Sigmoid colon (tissue), 7 donors: ENCODE data around the gene LEMD3. TPM values are rescaled to one million over a fixed set of nuclear protein-coding genes. Genes with fewer than 3 reads are reported as not detected.

ENCODE experiments used
- DNase-seq: peaks from one replicate; pipeline ENCODE4 v3.0.0-alpha.2; 2019
- H3K27ac ChIP-seq, 4 donors: fragments of 200-600 bp; sonication (generic); one replicate each; pipeline ENCODE4 v1.5.1; 2016 to 2019; ENCODE audit warnings: mild to moderate bottlenecking in 1 of 4
- H3K27me3 ChIP-seq, 3 donors: fragments of 200-600 bp; sonication (generic); one replicate each; pipeline ENCODE4 v1.5.1; 2019; ENCODE audit warnings: mild to moderate bottlenecking in 1 of 3
- H3K36me3 ChIP-seq, 4 donors: fragments of 200-600 bp; sonication (generic); one replicate each; pipeline ENCODE4 v1.5.1; 2016 to 2019
- H3K4me1 ChIP-seq, 4 donors: fragments of 200-600 bp; sonication (generic); one replicate each; pipeline ENCODE4 v1.5.1; 2017 to 2019
- H3K4me3 ChIP-seq, 4 donors: fragments of 200-600 bp; sonication (generic); one replicate each; pipeline ENCODE4 v1.5.1; 2017 to 2019; ENCODE audit warnings: mild to moderate bottlenecking in 2 of 4, moderate library complexity in 1 of 4
- H3K9me3 ChIP-seq, 4 donors: fragments of 200-600 bp in 3 of 4; sonication (generic) in 3 of 4; one replicate each; pipeline versions ENCODE4 v1.5.1 to v1.6.1; 2013 to 2019
- EP300 ChIP-seq, 4 donors: sonication (generic); formaldehyde crosslinking; IDR thresholded peaks; one replicate each; pipeline ENCODE4 v1.6.1; 2017; ENCODE audit warnings: antibody characterized with exemption in 4 of 4
- POLR2A ChIP-seq, 2 donors: fragments of 450-650 bp; IDR thresholded peaks; one replicate each; pipeline ENCODE4 v1.6.1; 2016; ENCODE audit warnings: antibody characterized with exemption in 2 of 2, mild to moderate bottlenecking in 2 of 2, moderate library complexity in 2 of 2
- POLR2AphosphoS5 ChIP-seq, 4 donors: sonication (generic); formaldehyde crosslinking; IDR thresholded peaks; one replicate each; pipeline ENCODE4 v1.6.1; 2017; ENCODE audit warnings: antibody characterized with exemption in 4 of 4
- WGBS, 2 donors: extraction: QIAGEN DNeasy Blood & Tissue Kit; methylation state at CpG; one replicate each; pipeline ENCODE4 v1.1.7; 2013; 5-methylcytosine and 5-hydroxymethylcytosine counted together
- intact Hi-C: fragments of 100-400 bp; cut with DNase I; formaldehyde crosslinking; loops from one replicate; pipeline ENCODE4 v1.15.1; 2023
- polyA plus RNA-seq, 3 donors: library from polyadenylated mRNA; stranded (reverse); fragments of 200-250 nt; gene quantifications; one replicate each; pipeline ENCODE4 v1.2.3, GENCODE V29; 2013
- total RNA-seq, 4 donors: library from RNA; depleted of rRNA; stranded (reverse); fragments of >200 nt; gene quantifications; one replicate each; pipeline ENCODE4 v1.1.0, GENCODE V29; 2016
- TF ChIP-seq, protein P1 (sequence below), 4 experiments: fragments of 450-650 bp in 3 of 4; fragments of 200-600 bp in 1 of 4; IDR thresholded peaks; one replicate each; pipeline ENCODE4 v1.5.1; 2016 to 2019; ENCODE audit warnings: antibody characterized with exemption in 4 of 4, mild to moderate bottlenecking in 3 of 4, moderate library complexity in 2 of 4
- donor health status: healthy with polysubstance abuse.
- donor health status: Bipolar disorder and iron deficiency.
- donor health status: healthy.

The LEMD3 gene
- total and polyA plus RNA-seq, 7 donors, result 3.6 to 32.7 (median 17.7) TPM

DNA sequence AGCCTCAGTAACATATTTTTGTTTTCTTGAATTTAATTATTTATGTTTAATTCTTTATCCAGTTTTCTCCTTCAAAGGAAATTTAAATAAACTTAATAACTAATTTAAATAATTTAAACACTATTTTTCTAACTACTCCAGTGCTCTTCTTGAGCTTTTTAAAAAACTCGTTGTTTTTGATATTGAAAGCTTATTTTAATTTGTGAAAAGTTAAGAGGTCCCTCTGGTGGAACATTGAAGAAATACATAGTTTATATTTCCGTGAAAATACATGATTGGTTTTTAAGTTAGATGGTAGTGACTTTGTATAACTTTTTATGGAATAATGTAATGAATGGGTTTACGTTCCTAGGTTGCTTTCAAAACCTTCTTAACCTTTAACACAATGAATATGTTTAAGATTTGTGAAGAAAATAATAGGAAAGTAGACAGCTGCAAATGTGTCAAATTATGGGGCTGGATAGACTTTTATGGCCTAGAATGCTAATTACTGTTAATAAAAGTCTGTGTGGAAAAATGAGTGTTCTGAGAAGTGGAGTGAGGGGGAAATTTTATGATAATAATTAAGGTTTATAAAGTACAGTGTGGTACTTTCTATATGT is 63.2 kb downstream of the LEMD3 start:
- Histone ChIP-seq H3K27me3 (no peaks in the 10 kb centered on the region), H3K4me1 (no peaks in the 10 kb centered on the region), H3K36me3 (peaks cover 0 to 5% (median 0%) of the 10 kb centered on the region in 4 donors), H3K4me3 (no peak overlapping the region), H3K27ac (no peak overlapping the region), H3K9me3 (no peaks in the 10 kb centered on the region)
- TF ChIP-seq, protein P1, sequence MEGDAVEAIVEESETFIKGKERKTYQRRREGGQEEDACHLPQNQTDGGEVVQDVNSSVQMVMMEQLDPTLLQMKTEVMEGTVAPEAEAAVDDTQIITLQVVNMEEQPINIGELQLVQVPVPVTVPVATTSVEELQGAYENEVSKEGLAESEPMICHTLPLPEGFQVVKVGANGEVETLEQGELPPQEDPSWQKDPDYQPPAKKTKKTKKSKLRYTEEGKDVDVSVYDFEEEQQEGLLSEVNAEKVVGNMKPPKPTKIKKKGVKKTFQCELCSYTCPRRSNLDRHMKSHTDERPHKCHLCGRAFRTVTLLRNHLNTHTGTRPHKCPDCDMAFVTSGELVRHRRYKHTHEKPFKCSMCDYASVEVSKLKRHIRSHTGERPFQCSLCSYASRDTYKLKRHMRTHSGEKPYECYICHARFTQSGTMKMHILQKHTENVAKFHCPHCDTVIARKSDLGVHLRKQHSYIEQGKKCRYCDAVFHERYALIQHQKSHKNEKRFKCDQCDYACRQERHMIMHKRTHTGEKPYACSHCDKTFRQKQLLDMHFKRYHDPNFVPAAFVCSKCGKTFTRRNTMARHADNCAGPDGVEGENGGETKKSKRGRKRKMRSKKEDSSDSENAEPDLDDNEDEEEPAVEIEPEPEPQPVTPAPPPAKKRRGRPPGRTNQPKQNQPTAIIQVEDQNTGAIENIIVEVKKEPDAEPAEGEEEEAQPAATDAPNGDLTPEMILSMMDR (IDR thresholded peaks at IDR 0.05), result peak in 2 of 4 experiments; percentile 14 to 42
- no peak for TF ChIP-seq POLR2A (IDR thresholded peaks at IDR 0.05)
- no peak for TF ChIP-seq EP300 (IDR thresholded peaks at IDR 0.05)
- WGBS, 2 donors, result 21 to 23% methylated on average over 3 of the region's 3 CpGs
- no peak for DNase-seq
- intact Hi-C loops, result loop anchor here (5.0 kb wide), 2 partner anchors 60 to 340 kb away; no protein-coding TSS in a partner anchor

DNA sequence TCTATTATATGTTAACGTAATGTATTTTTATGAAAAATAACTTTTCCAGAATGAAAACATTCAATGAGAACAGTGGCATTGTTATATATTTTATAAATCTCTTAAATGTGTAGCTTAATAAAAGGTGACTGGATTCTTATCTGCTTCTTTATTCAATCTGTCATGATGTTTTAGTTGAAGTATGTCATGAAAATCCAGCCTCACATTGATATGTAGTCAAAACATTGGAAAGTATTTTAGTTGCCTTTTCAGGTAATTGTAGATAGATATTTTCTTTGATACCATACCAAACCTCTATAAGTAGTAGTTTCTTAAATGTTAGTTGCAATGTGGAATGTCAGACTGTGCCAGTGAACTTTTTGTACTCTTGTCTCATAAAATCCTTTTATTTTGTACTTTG is 67.8 kb downstream of the LEMD3 start:
- DNase-seq, result no peak

GRCh38 chr12:65238609-65239008 is 69.2 kb downstream of the LEMD3 start:
- no peaks in the 10 kb centered on the region for H3K4me1 ChIP-seq
- H3K9me3 ChIP-seq, result no peaks in the 10 kb centered on the region
- H3K27me3 ChIP-seq, result no peaks in the 10 kb centered on the region
- H3K36me3 ChIP-seq, result peaks cover 0 to 36% (median 4%) of the 10 kb centered on the region in 4 donors
- intact Hi-C loops, result no loop called here
- 37 to 74% methylated on average over 3 of the region's 3 CpGs for WGBS, 2 donors
- no peak overlapping the region for H3K27ac ChIP-seq
- H3K4me3 ChIP-seq, result no peak overlapping the region
- TF ChIP-seq, protein P1 (IDR thresholded peaks at IDR 0.05), result no peak
- TF ChIP-seq POLR2AphosphoS5 (IDR thresholded peaks at IDR 0.05), result no peak
- DNase-seq, result no peak

More for the DNA sequence above, 67.8 kb downstream of the LEMD3 start:
- Histone ChIP-seq H3K4me3 (no peak overlapping the region), H3K9me3 (no peaks in the 10 kb centered on the region), H3K27ac (no peak overlapping the region), H3K36me3 (peaks cover 0 to 21% (median 4%) of the 10 kb centered on the region in 4 donors), H3K27me3 (no peaks in the 10 kb centered on the region), H3K4me1 (no peaks in the 10 kb centered on the region)
- TF ChIP-seq EP300 (IDR thresholded peaks at IDR 0.05) (no peak), POLR2AphosphoS5 (IDR thresholded peaks at IDR 0.05) (no peak), POLR2A (IDR thresholded peaks at IDR 0.05) (no peak)
- TF ChIP-seq, protein P1 (IDR thresholded peaks at IDR 0.05), result no peak
- intact Hi-C loops, result no loop called here
- WGBS, 2 donors, result 95 to 97% methylated on average over 1 of the region's 1 CpG

DNA sequence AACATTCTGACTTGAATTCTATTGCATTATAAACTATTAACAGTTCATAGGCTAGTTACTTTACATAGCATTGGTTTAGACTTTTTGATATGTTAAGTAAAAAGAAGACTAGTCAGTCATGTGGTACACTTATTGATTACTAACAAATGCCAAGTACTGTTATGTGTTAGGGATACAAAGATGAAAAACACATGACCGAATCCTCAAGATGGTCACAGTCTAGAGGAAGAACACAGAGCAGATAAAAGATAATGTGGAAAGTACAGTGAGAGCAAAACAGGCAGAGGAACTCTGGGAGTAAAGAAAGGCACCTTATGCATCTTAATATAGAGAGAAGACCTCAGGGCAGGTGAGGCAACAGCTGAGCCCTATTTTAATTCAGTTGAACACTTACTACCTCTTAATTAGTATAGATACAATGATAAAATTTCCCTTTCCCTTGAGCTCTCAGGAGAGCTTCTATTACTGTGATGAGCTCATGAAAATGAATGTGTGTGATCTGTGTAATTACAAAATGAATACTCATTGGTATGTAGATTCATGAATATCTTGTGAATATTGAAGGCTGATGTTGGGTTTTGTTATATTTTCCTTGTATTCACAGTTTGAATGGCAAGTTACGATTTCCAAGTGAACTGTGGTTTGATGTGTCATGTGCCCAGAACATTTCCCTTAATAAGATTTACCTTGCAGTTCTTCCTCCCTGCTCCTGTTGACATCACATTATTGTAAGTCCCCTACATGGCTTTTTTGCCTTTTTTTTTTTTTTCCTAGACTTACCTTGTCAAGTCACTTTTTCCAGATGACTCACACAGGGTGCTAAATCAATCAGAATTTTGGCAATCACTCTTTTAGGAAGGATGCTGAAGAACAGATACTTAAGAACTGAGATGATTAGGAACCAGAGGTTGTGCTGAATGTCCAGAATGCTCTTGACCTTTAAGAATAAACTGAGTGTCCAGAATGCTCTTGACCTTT is 79.6 kb downstream of the LEMD3 start:
- intact Hi-C loops, result no loop called here
- Histone ChIP-seq H3K9me3 (no peaks in the 10 kb centered on the region), H3K27ac (no peak overlapping the region), H3K4me1 (no peaks in the 10 kb centered on the region), H3K36me3 (peaks cover 0 to 27% (median 5%) of the 10 kb centered on the region in 4 donors), H3K27me3 (no peaks in the 10 kb centered on the region), H3K4me3 (no peak overlapping the region)
- TF ChIP-seq, protein P1 (IDR thresholded peaks at IDR 0.05), result no peak
- TF ChIP-seq EP300 (IDR thresholded peaks at IDR 0.05) (no peak), POLR2AphosphoS5 (IDR thresholded peaks at IDR 0.05) (no peak), POLR2A (IDR thresholded peaks at IDR 0.05) (no peak)
- 89 to 97% methylated on average over 2 of the region's 2 CpGs for WGBS, 2 donors
- DNase-seq, result no peak
